T-helper 1 cell (primary cell): Measurements from ENCODE around the gene DPP6.

Experiments
- DNase-seq, 5 donors: peaks; one replicate each; pipeline ENCODE4 v3.0.0-alpha.2; 2012 to 2020

Gene DPP6

GRCh38 chr7:154905146-154905545 is 852.9 kb downstream of the DPP6 start:
- DNase-seq: no peak

- DNase-seq: no peak
Measured at GRCh38 chr7:154905615-154906014, 853.4 kb downstream of the DPP6 start.

GRCh38 chr7:154906201-154906600 is 854.0 kb downstream of the DPP6 start:
- DNase-seq: no peak

- no peak for DNase-seq
Measured at GRCh38 chr7:154906736-154907355, 854.6 kb downstream of the DPP6 start.

- no peak for DNase-seq
Measured at GRCh38 chr7:154907651-154908620, 855.7 kb downstream of the DPP6 start.

DNA sequence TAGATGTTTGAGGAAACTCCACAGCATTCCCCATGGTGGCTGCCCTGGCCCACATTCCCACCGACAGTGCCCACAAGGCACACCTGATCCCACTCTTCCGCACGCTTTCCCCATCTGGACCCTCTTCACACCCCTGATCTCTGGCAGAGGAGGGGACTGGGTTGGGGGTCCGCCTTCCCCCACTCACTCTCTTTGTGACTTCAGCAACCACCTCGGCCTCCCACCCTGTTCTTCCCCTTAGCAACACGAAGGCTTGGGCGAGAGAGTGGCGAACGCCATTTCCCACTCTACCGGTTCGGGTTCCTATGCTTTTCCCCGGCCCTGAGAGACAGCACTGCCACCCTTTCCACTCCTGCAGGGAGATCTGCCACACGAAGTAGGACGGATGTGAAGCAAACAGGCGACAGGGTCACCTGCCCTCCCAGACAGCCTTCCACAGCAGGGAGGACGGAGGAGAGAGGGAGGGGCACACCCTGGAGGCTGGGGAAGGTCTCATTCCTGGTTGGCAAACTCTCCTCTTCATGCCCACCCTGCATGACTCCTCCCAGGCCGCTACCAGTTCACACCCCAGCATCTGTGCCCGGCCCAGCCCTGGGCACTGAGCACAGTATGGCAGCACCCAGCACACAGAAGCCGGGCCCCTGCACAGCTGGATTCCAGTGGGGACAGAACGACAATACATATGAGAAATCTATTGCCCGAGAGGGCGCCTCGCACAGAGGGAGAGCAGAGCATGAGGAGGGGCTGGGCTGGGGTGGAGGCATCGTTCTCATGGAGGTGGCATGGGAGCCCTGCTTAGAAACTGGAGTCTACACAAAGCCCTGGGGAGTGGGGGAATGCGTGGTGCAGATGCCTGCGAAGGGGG is 857.3 kb downstream of the DPP6 start:
- DNase-seq: no peak

GRCh38 chr7:154910125-154910524 is 857.9 kb downstream of the DPP6 start:
- DNase-seq: no peak

- no peak for DNase-seq
Measured at GRCh38 chr7:154910977-154911376, 858.8 kb downstream of the DPP6 start.

DNA sequence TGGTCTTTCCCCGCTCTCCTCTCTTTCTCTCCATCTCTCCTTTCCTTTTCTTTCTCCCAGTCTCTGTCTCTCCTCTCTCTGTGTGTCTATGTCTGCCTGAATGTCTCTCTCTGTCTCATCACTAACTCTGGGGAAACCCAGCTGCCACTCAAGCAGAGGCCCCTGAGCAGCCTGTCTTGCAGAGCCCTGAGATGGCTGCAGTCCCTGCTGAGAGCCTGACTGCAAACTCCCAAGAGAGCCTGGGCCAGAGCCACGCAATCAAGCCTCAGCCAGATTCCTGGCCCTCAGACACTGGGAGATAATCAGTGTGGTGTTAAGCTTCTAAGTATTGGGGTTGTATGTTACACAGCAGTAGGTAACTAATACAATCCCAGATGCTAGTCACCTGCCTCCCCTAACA is 859.2 kb downstream of the DPP6 start:
- DNase-seq: no peak

DNA sequence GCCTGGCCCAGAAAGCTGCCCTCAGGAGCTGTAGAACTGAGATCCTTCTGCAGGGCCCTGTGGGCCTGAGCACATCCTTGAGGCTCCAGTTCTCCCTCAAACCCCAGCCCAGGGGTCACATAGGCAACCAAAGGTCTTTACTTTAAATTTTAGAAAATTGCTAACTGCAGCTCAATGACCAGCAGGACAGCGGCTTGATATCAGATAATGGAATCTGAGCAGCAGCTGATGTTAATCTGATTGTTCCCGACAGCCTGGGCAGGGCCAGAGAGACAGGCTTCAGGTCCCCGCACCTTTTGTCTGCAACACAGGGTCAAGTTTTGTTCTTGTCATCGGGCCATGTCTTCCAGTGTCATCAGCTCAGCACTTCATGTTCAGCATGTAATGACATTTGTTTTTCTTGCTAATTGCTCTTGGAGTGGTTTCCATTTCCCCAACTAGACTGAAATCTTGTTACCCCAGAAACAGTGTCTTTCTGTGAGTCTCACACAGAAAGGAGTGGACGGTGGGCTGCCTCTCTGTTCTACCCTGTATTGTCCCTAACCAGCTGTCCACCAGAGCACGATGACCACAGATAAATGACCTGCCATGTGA is 859.8 kb downstream of the DPP6 start:
- no peak for DNase-seq

DNA sequence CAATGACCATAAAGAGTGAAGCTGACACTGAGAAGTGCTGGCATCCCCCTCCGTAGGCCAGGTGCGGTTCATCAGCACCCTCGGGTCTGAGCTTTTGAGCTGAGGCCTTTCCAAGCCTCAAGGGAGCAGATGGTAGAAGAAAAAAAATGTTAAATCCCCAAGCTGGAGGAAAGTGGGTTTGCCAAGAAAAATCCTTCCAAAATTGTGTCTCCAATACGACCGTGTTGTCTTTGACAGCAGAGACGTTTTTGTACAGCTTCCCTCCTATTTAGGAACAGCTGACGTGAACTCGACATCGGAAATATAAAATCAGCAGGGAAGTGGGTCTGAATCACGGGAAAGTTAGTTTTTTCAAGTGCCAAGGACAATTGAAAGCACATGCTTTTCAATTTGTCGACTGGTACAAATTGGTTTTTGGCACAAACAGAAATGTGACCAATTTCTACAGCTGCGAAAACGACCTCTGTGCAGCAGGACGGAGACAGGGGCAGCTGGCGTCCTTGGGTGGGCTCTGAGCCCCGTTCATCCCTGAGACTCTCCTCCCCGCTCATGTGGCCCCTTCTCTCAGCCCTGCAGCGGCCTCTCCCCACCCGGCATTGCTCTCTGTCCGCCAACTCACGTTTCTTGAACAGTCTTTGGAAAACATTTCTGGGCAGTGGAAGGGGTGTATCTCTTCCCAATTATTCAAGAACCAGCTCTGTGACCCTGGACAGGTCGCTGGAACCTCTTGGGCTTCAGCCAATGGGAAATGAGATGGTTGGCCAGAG is 860.9 kb downstream of the DPP6 start:
- no peak for DNase-seq

DNA sequence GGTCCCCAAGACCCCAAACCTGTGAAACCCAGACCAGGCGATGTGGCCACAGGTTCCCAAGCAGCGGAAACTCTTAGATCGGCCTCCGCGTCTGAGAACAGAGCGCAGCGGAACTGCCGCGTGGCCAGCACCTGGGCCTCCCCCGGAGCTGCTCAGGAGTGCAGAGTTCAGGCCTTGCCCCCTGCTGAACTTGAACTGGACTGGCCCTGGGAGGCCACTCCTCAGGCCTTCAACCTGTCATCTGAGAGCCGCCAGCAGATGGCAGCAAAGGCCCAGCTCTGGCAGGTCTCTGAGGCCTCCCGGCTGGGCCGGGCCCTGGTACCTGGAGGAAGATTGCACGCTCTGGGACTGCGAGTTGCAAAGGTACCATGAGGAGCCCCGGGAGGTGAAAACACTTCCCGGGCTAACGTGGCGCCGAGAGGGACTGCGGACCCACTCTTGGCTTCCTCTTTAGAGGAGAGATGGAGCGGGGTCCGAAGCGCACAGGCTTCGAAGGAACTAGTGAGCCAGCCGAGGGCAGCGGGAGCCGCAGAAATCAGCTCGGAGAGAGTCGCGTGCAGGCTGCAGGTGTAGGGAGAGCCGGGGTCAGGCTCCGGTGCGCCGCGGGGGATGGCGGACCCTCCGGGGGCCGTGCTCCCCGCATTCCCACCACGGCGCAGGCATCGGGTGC is 861.6 kb downstream of the DPP6 start:
- peak; percentile 70 to 83 (median 73) for DNase-seq

- DNase-seq: no peak
Measured at GRCh38 chr7:154914308-154914995, 862.3 kb downstream of the DPP6 start.

GRCh38 chr7:154914996-154915380 is 862.8 kb downstream of the DPP6 start:
- DNase-seq: no peak

GRCh38 chr7:154915600-154915999 is 863.4 kb downstream of the DPP6 start:
- DNase-seq: no peak

GRCh38 chr7:154916381-154916780 is 864.2 kb downstream of the DPP6 start:
- no peak for DNase-seq

DNA sequence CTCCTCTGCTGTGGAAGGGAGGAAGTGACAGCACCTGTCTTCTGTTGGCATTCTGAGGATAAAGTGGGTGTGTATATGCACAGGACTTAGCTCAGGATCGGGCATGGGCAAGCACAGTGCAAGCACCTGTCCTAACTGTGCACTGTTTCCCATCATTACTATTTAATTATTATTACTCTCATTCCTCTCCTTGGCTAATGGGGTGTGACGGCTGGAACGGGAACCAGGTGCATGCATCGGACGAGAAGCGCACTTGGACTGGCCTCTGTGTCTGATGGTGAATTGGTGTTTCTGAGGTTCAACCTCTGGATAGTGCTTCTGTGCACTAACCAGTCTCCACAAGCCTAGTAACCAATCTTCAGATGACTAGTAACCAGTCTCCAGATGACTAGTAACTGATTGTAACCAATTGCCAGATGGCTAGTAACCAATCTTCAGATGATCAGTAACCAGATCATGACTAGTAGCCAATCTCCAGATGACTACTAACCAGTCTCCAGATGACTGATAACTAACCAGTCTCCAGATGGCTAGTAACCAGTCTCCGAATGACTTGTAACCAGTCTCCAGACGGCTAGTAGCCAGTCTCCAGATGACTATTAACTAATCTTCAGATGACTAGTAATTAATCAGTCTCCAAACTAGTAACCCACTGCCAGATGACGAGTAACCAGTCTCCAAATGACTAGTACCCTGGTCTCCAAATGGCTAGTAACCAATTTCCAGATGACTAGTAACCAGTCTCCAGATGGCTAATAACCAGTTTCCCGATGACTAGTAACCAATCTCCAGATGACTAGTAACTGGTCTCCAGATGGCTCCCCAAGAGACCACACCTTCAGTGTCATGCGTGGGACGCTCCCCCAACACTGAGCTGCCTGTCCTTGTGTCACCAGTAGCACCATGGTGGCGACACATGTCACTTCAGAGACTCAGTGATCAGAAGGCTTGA is 864.9 kb downstream of the DPP6 start:
- no peak for DNase-seq

- DNase-seq: no peak
Measured at GRCh38 chr7:154917808-154918160, 865.6 kb downstream of the DPP6 start.

DNA sequence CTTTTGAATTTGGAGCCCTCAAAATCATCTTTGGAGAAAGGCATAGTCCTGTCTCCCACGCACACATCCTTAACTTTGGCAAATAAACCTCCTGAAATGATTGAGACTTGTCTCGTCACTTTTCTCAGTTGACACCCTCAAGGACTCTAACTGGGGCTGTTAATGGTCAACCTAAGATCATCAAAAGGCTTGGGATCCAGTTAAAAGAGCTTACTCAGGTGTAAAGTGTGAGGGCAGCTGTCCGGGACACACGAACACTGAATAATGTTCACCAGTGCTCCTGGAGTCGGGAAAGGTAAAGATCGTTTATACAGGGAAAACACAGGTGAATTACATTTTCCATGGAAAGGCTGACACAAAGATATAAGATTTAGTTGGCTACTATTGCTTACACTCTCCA is 866.1 kb downstream of the DPP6 start:
- DNase-seq: no peak

DNA sequence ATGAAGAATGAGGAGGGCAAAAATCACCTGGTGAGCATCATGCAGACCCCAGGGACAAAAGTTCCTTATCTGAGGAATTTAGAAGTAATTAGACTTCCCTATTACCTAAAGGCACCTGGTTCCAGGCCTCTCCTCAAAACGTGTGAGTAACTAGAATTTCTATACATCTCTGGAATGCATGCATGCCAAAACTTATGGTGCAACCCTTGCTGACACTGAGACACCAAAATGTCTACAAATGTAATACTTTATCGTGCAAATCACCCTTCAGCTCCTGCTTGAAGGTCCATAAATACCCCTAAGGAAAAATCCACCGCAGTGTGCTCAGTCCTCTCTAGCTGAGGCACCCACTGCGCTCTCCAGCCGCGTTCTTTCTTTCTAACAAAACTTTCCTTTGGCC is 866.5 kb downstream of the DPP6 start:
- no peak for DNase-seq
